Measurements from ENCODE around the gene PAPPA. TPM values are rescaled to one million over a fixed set of nuclear protein-coding genes. Genes with fewer than 3 reads are reported as not detected.

PAPPA gene
- polyA plus RNA-seq, 1 donor from 2014 or later = 0.41 TPM

- no peak overlapping the region for H3K4me3 ChIP-seq (ENCODE audit: low read length)
- TF ChIP-seq EZH2 (IDR thresholded peaks at IDR 0.05; ENCODE audit: borderline replicate concordance, insufficient read depth, low read length, poor library complexity, severe bottlenecking) (no peak), MXI1 (conservative IDR thresholded peaks at IDR 0.05; ENCODE audit: poor library complexity, severe bottlenecking) (no peak), EP300 (conservative IDR thresholded peaks at IDR 0.05; ENCODE audit: poor library complexity, severe bottlenecking) (no peak), TAF1 (IDR thresholded peaks at IDR 0.05; ENCODE audit: low read depth) (no peak), SMC3 (conservative IDR thresholded peaks at IDR 0.05; ENCODE audit: poor library complexity) (no peak), RAD21 (conservative IDR thresholded peaks at IDR 0.05) (no peak), REST (IDR thresholded peaks at IDR 0.05; ENCODE audit: borderline replicate concordance) (no peak), POLR2AphosphoS5 (IDR thresholded peaks at IDR 0.05) (no peak)
- TF ChIP-seq, protein P1, sequence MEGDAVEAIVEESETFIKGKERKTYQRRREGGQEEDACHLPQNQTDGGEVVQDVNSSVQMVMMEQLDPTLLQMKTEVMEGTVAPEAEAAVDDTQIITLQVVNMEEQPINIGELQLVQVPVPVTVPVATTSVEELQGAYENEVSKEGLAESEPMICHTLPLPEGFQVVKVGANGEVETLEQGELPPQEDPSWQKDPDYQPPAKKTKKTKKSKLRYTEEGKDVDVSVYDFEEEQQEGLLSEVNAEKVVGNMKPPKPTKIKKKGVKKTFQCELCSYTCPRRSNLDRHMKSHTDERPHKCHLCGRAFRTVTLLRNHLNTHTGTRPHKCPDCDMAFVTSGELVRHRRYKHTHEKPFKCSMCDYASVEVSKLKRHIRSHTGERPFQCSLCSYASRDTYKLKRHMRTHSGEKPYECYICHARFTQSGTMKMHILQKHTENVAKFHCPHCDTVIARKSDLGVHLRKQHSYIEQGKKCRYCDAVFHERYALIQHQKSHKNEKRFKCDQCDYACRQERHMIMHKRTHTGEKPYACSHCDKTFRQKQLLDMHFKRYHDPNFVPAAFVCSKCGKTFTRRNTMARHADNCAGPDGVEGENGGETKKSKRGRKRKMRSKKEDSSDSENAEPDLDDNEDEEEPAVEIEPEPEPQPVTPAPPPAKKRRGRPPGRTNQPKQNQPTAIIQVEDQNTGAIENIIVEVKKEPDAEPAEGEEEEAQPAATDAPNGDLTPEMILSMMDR (IDR thresholded peaks at IDR 0.05; ENCODE audit: poor library complexity, severe bottlenecking) = no peak
Observed at GRCh38 chr9:116298878-116299391, 145.3 kb downstream of the PAPPA start.

DNA sequence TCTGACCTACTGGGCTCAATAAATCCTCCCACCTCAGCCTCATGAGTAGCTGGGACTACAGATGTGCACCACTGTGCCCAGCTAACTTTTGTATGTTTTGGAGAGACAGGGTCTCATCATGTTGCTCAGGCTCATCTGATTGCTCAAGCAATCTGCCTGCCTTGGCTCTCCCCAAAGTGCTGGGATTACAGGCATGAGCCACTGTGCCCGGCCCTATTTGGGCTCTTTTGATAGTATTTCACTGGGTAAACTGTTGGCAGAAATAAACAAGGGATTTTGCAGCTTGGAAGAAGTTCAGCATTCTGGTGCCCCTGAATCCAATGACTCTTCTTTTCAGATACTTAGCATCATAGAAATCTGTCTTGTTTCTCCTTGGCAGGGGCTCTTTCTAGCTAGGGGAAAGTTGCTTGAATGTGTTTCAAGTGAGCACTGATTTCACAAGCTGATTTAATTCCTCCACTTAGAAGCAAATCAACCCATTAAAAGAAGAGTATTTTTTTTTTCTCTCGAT lies 146.8 kb downstream of the PAPPA start:
- Histone ChIP-seq H3K27ac (ENCODE audit: low read length) (no peak overlapping the region), H3K9me2 (ENCODE audit: insufficient read depth, low read length) (no peaks in the 10 kb centered on the region), H3K27me3 (ENCODE audit: insufficient read depth, low read depth, low read length) (no peaks in the 10 kb centered on the region), H2AFZ (ENCODE audit: low read depth, low read length) (no peak overlapping the region), H3K4me2 (ENCODE audit: low read length) (no peak overlapping the region), H4K20me1 (ENCODE audit: insufficient read depth) (no peaks in the 10 kb centered on the region), H3K36me3 (ENCODE audit: insufficient read depth, low read length) (no peaks in the 10 kb centered on the region), H3K4me3 (ENCODE audit: low read length) (no peak overlapping the region), H3F3A (ENCODE audit: insufficient read depth, low read length, poor library complexity, severe bottlenecking) (no peaks in the 10 kb centered on the region), H3K9ac (ENCODE audit: low read length) (no peak overlapping the region), H3K9me3 (ENCODE audit: low read length) (no peaks in the 10 kb centered on the region), H3K79me2 (replicated peaks; ENCODE audit: insufficient read depth, low read length) (no peaks in the 10 kb centered on the region)
- TF ChIP-seq TAF1 (IDR thresholded peaks at IDR 0.05; ENCODE audit: low read depth) (no peak), SMC3 (conservative IDR thresholded peaks at IDR 0.05; ENCODE audit: poor library complexity) (no peak), MXI1 (conservative IDR thresholded peaks at IDR 0.05; ENCODE audit: poor library complexity, severe bottlenecking) (no peak), EZH2 (IDR thresholded peaks at IDR 0.05; ENCODE audit: borderline replicate concordance, insufficient read depth, low read length, poor library complexity, severe bottlenecking) (no peak), POLR2AphosphoS5 (IDR thresholded peaks at IDR 0.05) (no peak), EP300 (conservative IDR thresholded peaks at IDR 0.05; ENCODE audit: poor library complexity, severe bottlenecking) (no peak), RAD21 (conservative IDR thresholded peaks at IDR 0.05) (no peak), REST (IDR thresholded peaks at IDR 0.05; ENCODE audit: borderline replicate concordance) (no peak)
- TF ChIP-seq, protein P1 (IDR thresholded peaks at IDR 0.05; ENCODE audit: poor library complexity, severe bottlenecking) = no peak

More at GRCh38 chr9:116298878-116299391, 145.3 kb downstream of the PAPPA start:
- H3K27me3 ChIP-seq (ENCODE audit: insufficient read depth, low read depth, low read length) = no peaks in the 10 kb centered on the region
- H4K20me1 ChIP-seq (ENCODE audit: insufficient read depth) = no peaks in the 10 kb centered on the region
- no peak overlapping the region for H3K9ac ChIP-seq (ENCODE audit: low read length)
- H3K9me2 ChIP-seq (ENCODE audit: insufficient read depth, low read length) = no peaks in the 10 kb centered on the region
- no peak overlapping the region for H2AFZ ChIP-seq (ENCODE audit: low read depth, low read length)
- no peak overlapping the region for H3K27ac ChIP-seq (ENCODE audit: low read length)
- H3K4me2 ChIP-seq (ENCODE audit: low read length) = no peak overlapping the region
- H3K36me3 ChIP-seq (ENCODE audit: insufficient read depth, low read length) = no peaks in the 10 kb centered on the region
- H3F3A ChIP-seq (ENCODE audit: insufficient read depth, low read length, poor library complexity, severe bottlenecking) = no peaks in the 10 kb centered on the region
- H3K79me2 ChIP-seq (replicated peaks; ENCODE audit: insufficient read depth, low read length) = no peaks in the 10 kb centered on the region
- no peaks in the 10 kb centered on the region for H3K9me3 ChIP-seq (ENCODE audit: low read length)
